Activated CD8-positive, alpha-beta memory T cell treated with anti-CD3 and anti-CD28 coated beads for 36 hours (primary cell): ENCODE measurements around the gene ABHD16A. TPM values are rescaled to one million over a fixed set of nuclear protein-coding genes. Genes with fewer than 3 reads are reported as not detected.

Experiments
- CTCF ChIA-PET: fragments of 350-600 bp; sonication (Branson Sonifier 250); formaldehyde crosslinking; loops from one replicate; lab custom pipeline; 2021; ENCODE audit warnings: antibody characterized with exemption; lab: Charles Lee
- POLR2A ChIA-PET: fragments of 350-600 bp; sonication (Branson Sonifier 250); formaldehyde crosslinking; loops from one replicate; lab custom pipeline; 2021; ENCODE audit warnings: antibody characterized with exemption; lab: Charles Lee
- total RNA-seq, 2 experiments: library from RNA; stranded (reverse); gene quantifications; one replicate each; pipeline ENCODE4 v1.2.3, GENCODE V29; 2021

ABHD16A gene
- total RNA-seq, 2 experiments from 2014 or later, result 30.1 to 32.0 TPM

GRCh38 chr6:31702405-31702818 lies 712 bp downstream of the ABHD16A start:
- POLR2A ChIA-PET, result interaction anchor here (1.1 kb wide), 1 partner anchor 160 kb away, joined by 3 read pairs; the partner anchor contains the start of gene NEU1
- CTCF ChIA-PET, result interaction anchor here (1.4 to 2.1 kb wide), 3 partner anchors 18 to 78 kb away, joined by 3 to 5 read pairs (median 4); partner anchors contain the start of gene LY6G5C

DNA sequence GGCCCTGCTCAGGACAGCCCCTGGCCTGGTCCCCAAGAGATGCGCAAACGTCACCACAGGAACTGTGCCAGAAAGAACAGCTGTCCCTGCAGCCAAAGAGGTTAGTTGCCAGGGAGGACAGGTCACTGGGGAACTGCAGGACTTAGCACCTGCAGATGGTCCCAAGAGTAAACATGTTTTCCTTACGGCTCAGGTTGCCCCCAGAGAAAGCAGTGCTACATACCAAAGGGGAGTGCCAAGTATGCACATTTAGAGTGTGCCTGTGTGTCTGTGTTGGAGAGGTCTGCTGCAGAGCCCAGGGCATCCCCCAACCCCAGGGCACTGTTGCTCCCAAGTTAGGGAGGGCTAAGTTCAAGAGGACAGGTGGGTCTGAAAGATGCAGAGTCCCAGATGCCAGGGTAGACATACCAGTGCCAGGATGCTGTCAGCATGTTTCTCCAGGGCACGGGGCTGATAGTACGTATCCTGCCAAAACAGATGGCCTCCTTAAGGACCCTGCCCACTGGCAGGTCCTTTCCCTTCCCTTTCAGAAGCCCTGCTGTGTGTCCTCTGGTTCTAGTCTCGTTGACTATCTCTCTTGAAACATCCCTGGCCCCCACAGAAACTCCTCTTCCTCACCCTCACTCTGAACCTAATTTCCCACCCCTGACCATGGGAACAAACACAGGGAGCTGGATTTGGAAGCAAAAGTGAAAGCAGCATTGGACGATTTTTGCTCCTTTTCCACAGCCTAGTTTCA lies 1.3 kb downstream of the ABHD16A start:
- POLR2A ChIA-PET, result no interaction called here
- CTCF ChIA-PET, result interaction anchor here (0.6 to 1.8 kb wide), 3 partner anchors 18 to 162 kb away, joined by 3 to 4 read pairs (median 3); no protein-coding TSS in a partner anchor

DNA sequence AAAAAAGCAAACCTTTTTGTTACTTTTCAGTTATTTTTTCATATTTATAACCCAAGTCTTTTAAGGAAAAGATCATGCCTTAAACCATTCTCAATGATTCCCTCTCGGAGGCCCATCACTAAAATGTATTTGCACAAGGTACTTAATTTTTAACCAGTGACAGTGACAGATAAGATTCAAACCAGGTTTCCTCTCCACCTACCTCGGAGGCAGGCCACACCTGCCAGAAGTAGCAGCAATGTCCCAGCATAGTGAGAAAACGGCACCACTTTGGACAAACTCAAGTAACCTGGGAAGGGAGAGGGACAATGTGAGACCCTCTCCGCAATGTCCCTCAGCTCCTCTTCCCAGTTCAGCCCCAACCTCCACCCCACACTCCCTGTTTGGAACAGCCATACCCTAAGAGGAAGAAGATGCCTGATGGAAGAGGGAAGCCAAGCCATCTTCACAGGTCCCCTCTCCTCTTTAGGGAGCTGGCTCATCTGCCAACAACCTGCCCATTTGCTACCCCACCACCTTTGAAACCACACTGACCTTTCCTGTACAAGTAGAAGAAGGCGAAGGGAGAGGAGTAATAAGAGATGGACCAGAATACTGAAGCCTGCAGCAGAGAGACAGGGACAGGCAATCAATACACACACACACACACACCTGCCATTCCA lies 2.3 kb downstream of the ABHD16A start:
- POLR2A ChIA-PET, result interaction anchor here (0.6 kb wide), 1 partner anchor 134 kb away, joined by 5 read pairs; no protein-coding TSS in a partner anchor
- CTCF ChIA-PET, result no interaction called here

- CTCF ChIA-PET, result no interaction called here
- POLR2A ChIA-PET, result no interaction called here
Measured at GRCh38 chr6:31697555-31697954, 5.6 kb downstream of the ABHD16A start.

DNA sequence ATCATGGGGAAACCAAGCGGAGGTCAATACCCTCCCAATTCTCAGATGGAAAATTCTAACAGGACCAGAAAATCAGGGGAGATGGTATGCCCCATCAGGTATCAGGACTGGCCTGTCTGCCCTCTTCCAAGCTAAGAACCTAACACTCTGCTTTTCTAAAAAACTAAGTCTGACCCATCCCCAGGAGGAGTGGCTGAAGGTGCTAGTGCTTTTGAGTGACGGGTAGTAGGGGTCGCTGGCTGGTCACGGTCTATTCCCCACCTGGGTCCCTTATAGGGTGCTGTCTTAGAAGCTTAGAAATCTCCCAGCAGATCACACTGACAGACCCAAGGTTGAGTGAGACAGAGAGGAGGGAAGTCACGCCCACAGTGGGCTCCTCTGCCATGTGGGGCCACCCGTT lies 9.6 kb downstream of the ABHD16A start:
- POLR2A ChIA-PET, result interaction anchor here (0.5 to 0.9 kb wide), 3 partner anchors 10 to 137 kb away, joined by 3 to 7 read pairs (median 3); partner anchors contain the start of gene ABHD16A
- CTCF ChIA-PET, result interaction anchor here (0.6 to 2.5 kb wide), 4 partner anchors 9 to 97 kb away, joined by 3 to 8 read pairs (median 4); partner anchors contain the start of gene LY6G5C

DNA sequence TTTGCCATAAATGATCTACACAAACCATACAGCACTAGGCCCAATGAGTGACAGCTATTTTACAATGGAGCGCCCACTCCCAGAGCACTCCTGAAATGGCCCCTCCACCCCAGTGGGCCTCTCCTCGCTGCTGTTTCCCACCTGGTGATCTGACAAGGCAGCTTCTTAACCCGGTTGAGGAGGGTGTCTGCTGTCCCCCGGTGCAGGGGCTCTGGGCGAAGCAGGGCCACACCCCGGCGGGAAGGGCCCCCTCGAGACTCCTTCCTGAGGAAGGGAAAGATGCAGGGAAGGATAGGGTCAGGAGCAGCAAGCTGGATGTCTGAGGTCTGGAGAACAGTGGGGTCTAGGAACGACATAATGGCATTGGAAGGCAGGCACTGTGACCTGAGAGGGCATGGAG lies 10.2 kb downstream of the ABHD16A start:
- POLR2A ChIA-PET, result interaction anchor here (0.5 kb wide), 1 partner anchor 40 kb away, joined by 3 read pairs; no protein-coding TSS in a partner anchor
- CTCF ChIA-PET, result interaction anchor here (0.6 to 2.5 kb wide), 4 partner anchors 9 to 226 kb away, joined by 3 to 8 read pairs (median 3); no protein-coding TSS in a partner anchor

- CTCF ChIA-PET, result interaction anchor here (1.4 to 1.9 kb wide), 2 partner anchors 12 to 24 kb away, joined by 3 to 7 read pairs; partner anchors contain the start of gene LY6G5C
- POLR2A ChIA-PET, result no interaction called here
Measured at GRCh38 chr6:31692353-31692752, 10.8 kb downstream of the ABHD16A start.

GRCh38 chr6:31691564-31692108 lies 11.5 kb downstream of the ABHD16A start:
- POLR2A ChIA-PET, result no interaction called here
- CTCF ChIA-PET, result interaction anchor here (1.4 to 1.9 kb wide), 2 partner anchors 11 to 23 kb away, joined by 3 to 7 read pairs; partner anchors contain the start of gene LY6G5C

- ChIA-PET CTCF (interaction anchor here (0.5 to 1.9 kb wide), 3 partner anchors 10 to 44 kb away, joined by 3 to 7 read pairs (median 3); partner anchors contain the start of gene LY6G5C), POLR2A (no interaction called here)
Measured at GRCh38 chr6:31691078-31691463, 12.1 kb downstream of the ABHD16A start.

DNA sequence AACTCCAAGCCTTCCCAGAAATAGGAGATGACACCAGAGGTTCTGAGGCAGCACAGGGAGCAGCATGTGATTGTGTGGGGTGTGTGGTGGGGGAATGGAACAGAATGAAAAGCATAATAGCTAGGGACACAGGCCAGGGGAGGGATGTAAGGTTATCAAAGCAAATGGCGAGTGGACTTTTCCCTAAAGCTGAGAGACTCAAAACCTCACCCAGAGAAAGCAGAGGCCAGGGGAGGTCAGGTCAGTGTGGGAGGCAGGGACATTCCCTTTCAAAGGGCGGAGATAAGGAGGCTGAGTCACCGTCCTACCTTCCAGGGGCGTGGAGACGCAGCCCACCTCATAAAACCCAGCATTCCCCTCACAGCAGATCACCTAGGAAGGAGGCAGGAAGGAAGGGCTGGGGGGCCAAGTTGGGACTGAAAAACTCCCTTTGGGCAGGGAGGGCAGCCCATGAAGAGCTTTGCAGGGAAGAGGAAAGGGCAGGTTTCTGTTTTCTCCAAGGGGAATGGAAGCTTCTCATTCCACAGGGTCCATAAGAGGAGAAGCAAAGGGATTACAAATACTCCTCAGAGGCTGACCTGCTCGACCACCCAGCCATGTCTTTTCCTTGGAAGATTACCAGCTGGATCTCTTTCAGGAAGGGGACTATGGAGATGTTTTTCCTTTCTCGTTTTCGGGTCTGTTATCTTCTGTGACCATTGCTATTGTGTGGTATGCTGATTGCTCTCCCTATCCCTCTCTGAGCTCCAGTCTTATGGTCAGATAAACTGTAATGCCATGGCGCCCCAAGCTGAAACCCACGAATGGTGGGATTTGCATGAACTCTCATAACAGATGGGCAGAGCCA lies 12.7 kb downstream of the ABHD16A start:
- CTCF ChIA-PET, result interaction anchor here (0.5 to 1.9 kb wide), 4 partner anchors 10 to 45 kb away, joined by 3 to 7 read pairs (median 3); partner anchors contain the start of gene LY6G5C
- POLR2A ChIA-PET, result interaction anchor here (0.6 kb wide), 1 partner anchor 1628 kb away, joined by 3 read pairs; no protein-coding TSS in a partner anchor

DNA sequence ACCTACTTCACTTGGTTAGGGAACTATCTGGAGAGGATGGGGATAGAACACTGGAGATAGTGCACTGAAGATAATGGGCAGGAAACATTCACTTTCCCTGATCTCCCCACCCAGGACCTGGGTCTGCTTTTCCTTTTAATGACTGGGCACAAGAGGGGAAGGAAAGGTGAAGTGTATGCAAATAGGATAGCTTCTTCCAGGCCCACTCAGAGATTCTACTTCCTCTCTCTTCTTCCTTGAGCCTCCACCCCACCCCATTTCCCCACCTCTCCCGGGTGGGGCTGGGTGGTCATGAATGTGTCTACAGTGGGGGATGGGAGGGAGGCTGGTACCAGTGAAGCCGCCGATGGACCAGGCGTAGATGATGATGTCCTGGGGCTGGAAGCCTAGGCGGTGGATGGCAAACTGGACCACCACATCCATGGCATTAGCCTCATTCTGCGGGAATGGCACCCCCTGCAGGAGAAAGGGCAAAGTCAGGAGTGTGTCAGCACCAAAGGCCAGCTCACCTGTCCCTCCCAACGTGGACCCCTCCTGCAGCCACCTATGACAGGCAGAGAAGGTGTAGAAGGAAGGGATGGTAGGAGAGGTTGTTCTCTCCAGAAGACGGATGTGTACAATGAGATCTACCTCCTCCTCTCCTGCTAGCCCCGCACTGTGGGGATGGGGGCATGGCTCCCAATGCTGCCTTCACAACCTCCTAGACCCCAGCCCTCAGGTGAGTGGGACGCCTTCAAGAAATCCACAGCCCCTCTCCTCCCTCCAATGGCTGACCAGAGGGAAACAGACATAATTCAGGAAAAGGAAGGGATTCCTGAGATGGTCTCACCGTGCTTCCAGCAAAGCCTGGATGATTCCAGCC lies 13.6 kb downstream of the ABHD16A start:
- ChIA-PET CTCF (interaction anchor here (1.3 kb wide), 1 partner anchor 9 kb away, joined by 3 read pairs; no protein-coding TSS in a partner anchor), POLR2A (no interaction called here)

GRCh38 chr6:31687860-31688693 lies 15.0 kb downstream of the ABHD16A start:
- POLR2A ChIA-PET, result no interaction called here
- CTCF ChIA-PET, result no interaction called here

GRCh38 chr6:31687321-31687720 lies 15.8 kb downstream of the ABHD16A start:
- ChIA-PET POLR2A (interaction anchor here (0.5 kb wide), 1 partner anchor 9 kb away, joined by 5 read pairs; no protein-coding TSS in a partner anchor), CTCF (no interaction called here)

DNA sequence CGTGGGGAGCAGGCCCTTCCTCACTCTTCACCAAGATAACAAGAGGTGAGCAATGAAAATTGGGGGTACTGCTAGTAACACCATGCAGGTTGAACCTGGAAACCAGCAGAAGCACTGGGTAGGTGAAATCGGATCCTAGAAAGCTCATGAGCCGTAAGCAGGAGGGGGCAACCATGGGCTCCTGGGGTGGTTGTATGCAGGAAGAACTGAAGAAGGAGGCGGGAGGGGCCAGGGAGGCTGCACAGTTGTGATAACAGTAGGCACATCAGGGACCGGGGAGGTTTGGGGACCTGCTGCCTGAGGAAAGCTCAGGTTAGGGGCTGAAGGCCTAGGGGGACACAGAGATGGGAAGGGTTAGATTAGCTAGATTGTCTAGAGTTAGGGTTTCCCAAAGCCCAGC lies 16.6 kb downstream of the ABHD16A start:
- ChIA-PET POLR2A (no interaction called here), CTCF (no interaction called here)

DNA sequence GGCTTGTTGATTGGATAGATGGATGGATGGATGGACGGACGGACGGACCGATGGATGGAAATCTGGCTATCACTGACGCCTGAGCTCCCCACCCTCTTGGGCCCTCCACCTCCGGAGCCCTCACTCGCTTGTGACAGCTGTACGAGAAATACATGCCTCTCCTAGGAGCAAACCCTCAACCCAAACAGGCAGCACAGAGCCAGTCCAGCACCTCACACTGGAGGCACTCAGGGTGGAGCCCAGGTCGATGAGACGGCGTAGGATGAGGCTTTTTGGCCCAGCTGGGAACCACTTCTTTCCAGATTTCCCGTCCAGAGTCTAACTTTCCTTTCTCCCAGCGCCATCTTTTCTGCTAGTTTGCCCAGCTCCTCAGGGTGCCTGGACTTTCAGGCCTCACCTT lies 19.5 kb downstream of the ABHD16A start:
- ChIA-PET POLR2A (no interaction called here), CTCF (interaction anchor here (1.5 to 1.7 kb wide), 2 partner anchors 10 to 19 kb away, joined by 3 to 4 read pairs; no protein-coding TSS in a partner anchor)

GRCh38 chr6:31681135-31681671 lies 21.9 kb downstream of the ABHD16A start:
- ChIA-PET CTCF (interaction anchor here (0.7 to 2.2 kb wide), 6 partner anchors 10 to 93 kb away, joined by 3 to 12 read pairs (median 5); partner anchors contain the start of genes ABHD16A and DDAH2), POLR2A (interaction anchor here (0.6 kb wide), 1 partner anchor 18 kb away, joined by 8 read pairs; no protein-coding TSS in a partner anchor)
